Neural progenitor cell (in vitro differentiated cells): Measurements from ENCODE around the gene PDE8B. TPM values are rescaled to one million over a fixed set of nuclear protein-coding genes. Genes with fewer than 3 reads are reported as not detected.

Experiments
- DNase-seq: peaks from one replicate; pipeline ENCODE4 v3.0.0-alpha.2; 2016; ENCODE audit warnings: low spot score
- H2AFZ ChIP-seq: fragments of 200-600 bp; sonication (generic); replicated peaks from 2 replicates; pipeline ENCODE4 v1.6.1; 2016; ENCODE audit warnings: antibody characterized with exemption
- H3F3A ChIP-seq: fragments of 200-600 bp; sonication (generic); 2 replicates; pipeline ENCODE4 v1.6.1; 2016; ENCODE audit warnings: antibody characterized with exemption, low read depth
- H3K27ac ChIP-seq: fragments of 200-600 bp; sonication (generic); 2 replicates; pipeline ENCODE4 v1.5.1; 2016; ENCODE audit warnings: mild to moderate bottlenecking
- H3K27me3 ChIP-seq: fragments of 200-600 bp; sonication (generic); 2 replicates; pipeline ENCODE4 v1.6.1; 2016; ENCODE audit warnings: mild to moderate bottlenecking, moderate library complexity
- H3K36me3 ChIP-seq: fragments of 200-600 bp; sonication (generic); 2 replicates; pipeline ENCODE4 v1.5.1; 2016
- H3K4me1 ChIP-seq: fragments of 200-600 bp; sonication (generic); 2 replicates; pipeline ENCODE4 v1.6.1; 2016; ENCODE audit warnings: mixed run types
- H3K4me2 ChIP-seq: fragments of 200-600 bp; sonication (generic); 2 replicates; pipeline ENCODE4 v1.6.1; 2016
- H3K4me3 ChIP-seq: fragments of 200-600 bp; sonication (generic); 2 replicates; pipeline ENCODE4 v1.5.1; 2016
- H3K79me2 ChIP-seq: fragments of 200-600 bp; sonication (generic); 2 replicates; pipeline ENCODE4 v1.6.1; 2016; ENCODE audit warnings: low read depth
- H3K9ac ChIP-seq: fragments of 200-600 bp; sonication (generic); 2 replicates; pipeline ENCODE4 v1.6.1; 2016
- H3K9me3 ChIP-seq: fragments of 200-600 bp; sonication (generic); 2 replicates; pipeline ENCODE4 v1.5.1; 2016; ENCODE audit warnings: low read depth
- H4K20me1 ChIP-seq: fragments of 200-600 bp; sonication (generic); 2 replicates; pipeline ENCODE4 v1.6.1; 2016; ENCODE audit warnings: low read depth
- H3K27ac Mint-ChIP-seq: 3 replicates; pipeline ENCODE4 v1.8.0; 2021; ENCODE audit warnings: mixed read lengths
- H3K27me3 Mint-ChIP-seq: 2 replicates; pipeline ENCODE4 v1.8.0; 2022; ENCODE audit warnings: low read depth, mild to moderate bottlenecking, inconsistent platforms, moderate library complexity, mixed read lengths; ENCODE audit not compliant: insufficient read depth
- H3K36me3 Mint-ChIP-seq: 3 replicates; pipeline ENCODE4 v1.8.0; 2021; ENCODE audit warnings: mixed read lengths
- H3K4me1 Mint-ChIP-seq: 3 replicates; pipeline ENCODE4 v1.8.0; 2021; ENCODE audit warnings: mixed read lengths
- H3K4me3 Mint-ChIP-seq: 3 replicates; pipeline ENCODE4 v1.8.0; 2021; ENCODE audit warnings: mild to moderate bottlenecking, moderate library complexity, mixed read lengths
- H3K9me3 Mint-ChIP-seq: 3 replicates; pipeline ENCODE4 v1.8.0; 2020; ENCODE audit warnings: mixed read lengths
- CTCF ChIP-seq: fragments of 200-600 bp; sonication (generic); IDR thresholded peaks from 2 replicates; pipeline ENCODE4 v1.5.1; 2017; ENCODE audit warnings: antibody characterized with exemption, mild to moderate bottlenecking
- EZH2 ChIP-seq: fragments of 200-600 bp; sonication (generic); IDR thresholded peaks from 2 replicates; pipeline ENCODE4 v1.6.1; 2017; ENCODE audit warnings: antibody characterized with exemption, mild to moderate bottlenecking, moderate library complexity
- EZH2phosphoT487 ChIP-seq: fragments of 200-600 bp; sonication (generic); IDR thresholded peaks from 2 replicates; pipeline ENCODE4 v1.6.1; 2017; ENCODE audit warnings: antibody characterized with exemption
- total RNA-seq: library from RNA; depleted of rRNA; stranded (reverse); fragments of >200 nt; gene quantifications from 2 replicates; pipeline ENCODE4 v1.2.3, GENCODE V29; 2015; ENCODE audit warnings: low replicate concordance

The PDE8B gene
- total RNA-seq, 1 donor from 2014 or later: 4.3 TPM

- H4K20me1 ChIP-seq: no peaks in the 10 kb centered on the region
- H3K9me3 Mint-ChIP-seq: peaks cover 7% of the 10 kb centered on the region
- no peaks in the 10 kb centered on the region for H3K79me2 ChIP-seq
- peaks cover 6% of the 10 kb centered on the region for H3K4me1 ChIP-seq
- no peak overlapping the region for H2AFZ ChIP-seq
- H3K4me2 ChIP-seq: no peak overlapping the region
- H3F3A ChIP-seq: no peaks in the 10 kb centered on the region
- H3K27ac Mint-ChIP-seq: no peak overlapping the region
- peaks cover 4% of the 10 kb centered on the region for H3K36me3 ChIP-seq
- H3K36me3 Mint-ChIP-seq: peaks cover 4% of the 10 kb centered on the region
- no peaks in the 10 kb centered on the region for H3K9me3 ChIP-seq
- peaks cover 2% of the 10 kb centered on the region for H3K27me3 Mint-ChIP-seq
- no peak overlapping the region for H3K4me3 ChIP-seq
- TF ChIP-seq CTCF (no peak), EZH2phosphoT487 (no peak), EZH2 (no peak)
- H3K4me3 Mint-ChIP-seq: no peak overlapping the region
- no peak overlapping the region for H3K27ac ChIP-seq
- H3K4me1 Mint-ChIP-seq: no peaks in the 10 kb centered on the region
- DNase-seq: no peak
- no peak overlapping the region for H3K9ac ChIP-seq
- no peaks in the 10 kb centered on the region for H3K27me3 ChIP-seq
Measured at GRCh38 chr5:77200663-77201062, 9.8 kb upstream of the PDE8B start.

- H3K79me2 ChIP-seq: no peaks in the 10 kb centered on the region
- H4K20me1 ChIP-seq: no peaks in the 10 kb centered on the region
- H3F3A ChIP-seq: no peaks in the 10 kb centered on the region
- H3K4me3 ChIP-seq: no peak overlapping the region
- no peak overlapping the region for H2AFZ ChIP-seq
- no peak overlapping the region for H3K9ac ChIP-seq
- no peak overlapping the region for H3K27ac ChIP-seq
- TF ChIP-seq EZH2 (no peak), EZH2phosphoT487 (no peak), CTCF (no peak)
- Mint-ChIP-seq H3K9me3 (peaks cover 7% of the 10 kb centered on the region), H3K36me3 (peaks cover 4% of the 10 kb centered on the region), H3K27me3 (peaks cover 5% of the 10 kb centered on the region), H3K27ac (no peak overlapping the region), H3K4me3 (no peak overlapping the region), H3K4me1 (no peaks in the 10 kb centered on the region)
- peaks cover 4% of the 10 kb centered on the region for H3K36me3 ChIP-seq
- H3K9me3 ChIP-seq: no peaks in the 10 kb centered on the region
- peaks cover 13% of the 10 kb centered on the region for H3K27me3 ChIP-seq
- H3K4me1 ChIP-seq: peaks cover 6% of the 10 kb centered on the region
- DNase-seq: no peak
- H3K4me2 ChIP-seq: no peak overlapping the region
Measured at GRCh38 chr5:77202145-77202544, 8.3 kb upstream of the PDE8B start.

GRCh38 chr5:77204967-77205366 lies 5.5 kb upstream of the PDE8B start:
- H3K4me1 ChIP-seq: peaks cover 6% of the 10 kb centered on the region
- Mint-ChIP-seq H3K27ac (no peak overlapping the region), H3K4me1 (peaks cover 3% of the 10 kb centered on the region), H3K27me3 (peaks cover 21% of the 10 kb centered on the region), H3K4me3 (no peak overlapping the region), H3K36me3 (peaks cover 3% of the 10 kb centered on the region), H3K9me3 (peaks cover 3% of the 10 kb centered on the region)
- H3K36me3 ChIP-seq: no peaks in the 10 kb centered on the region
- no peak overlapping the region for H3K27ac ChIP-seq
- no peak overlapping the region for H3K4me2 ChIP-seq
- H3K79me2 ChIP-seq: no peaks in the 10 kb centered on the region
- H3K9ac ChIP-seq: no peak overlapping the region
- H3K9me3 ChIP-seq: no peaks in the 10 kb centered on the region
- H2AFZ ChIP-seq: no peak overlapping the region
- peaks cover 4% of the 10 kb centered on the region for H4K20me1 ChIP-seq
- H3K27me3 ChIP-seq: peaks cover 41% of the 10 kb centered on the region
- TF ChIP-seq EZH2phosphoT487 (no peak), EZH2 (no peak), CTCF (no peak)
- no peak for DNase-seq
- no peak overlapping the region for H3K4me3 ChIP-seq
- peaks cover 10% of the 10 kb centered on the region for H3F3A ChIP-seq
